WI38 (cell line): ENCODE results near the gene PDIA6.

Experiments used
- H3K4me3 ChIP-seq: 2 replicates; pipeline ENCODE4 v1.5.1; 2011; ENCODE audit warnings: low read depth, mild to moderate bottlenecking, control low read depth, low read length
- TF ChIP-seq, protein P1 (sequence below): IDR thresholded peaks from 2 replicates; pipeline ENCODE4 v1.5.1; 2012; ENCODE audit warnings: low read depth, mild to moderate bottlenecking, control low read depth, low read length

PDIA6 gene

DNA sequence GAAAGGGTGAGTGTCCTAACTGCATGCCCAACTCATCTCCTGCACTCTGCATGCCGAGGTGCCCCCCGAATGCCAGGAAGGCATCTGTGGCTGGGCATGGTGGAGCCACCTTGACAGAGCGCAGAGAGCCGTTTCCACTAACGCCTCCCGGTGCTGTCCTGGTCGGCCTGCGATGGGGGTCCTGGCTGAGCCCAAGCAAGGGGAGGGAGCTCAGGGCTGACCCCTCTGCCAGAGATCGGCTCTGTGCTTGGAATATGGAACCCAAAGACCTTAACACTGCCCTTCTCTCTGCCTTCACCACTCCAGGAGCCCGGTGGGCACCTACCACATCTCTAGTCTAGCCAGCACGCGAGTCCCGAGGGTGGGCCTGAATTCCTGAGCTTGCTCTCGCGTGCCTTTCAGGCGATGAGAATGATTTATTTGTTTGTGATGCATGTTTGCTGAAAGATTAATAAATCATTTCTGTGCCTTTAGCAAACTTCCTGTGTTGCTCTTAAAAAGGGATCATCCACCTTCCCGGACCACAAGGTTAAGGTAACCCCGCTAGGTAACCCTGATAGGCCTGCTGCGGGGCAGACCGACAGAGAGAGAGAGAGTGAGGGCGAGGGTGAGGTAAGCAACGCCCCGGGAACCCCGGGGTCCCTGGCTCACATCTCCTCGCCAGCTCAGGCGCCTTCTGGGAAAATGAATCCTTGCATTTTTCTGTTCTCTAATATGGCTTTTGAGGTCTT is 35.3 kb downstream of the PDIA6 start:
- H3K4me3 ChIP-seq: no peak overlapping the region
- TF ChIP-seq, protein P1, sequence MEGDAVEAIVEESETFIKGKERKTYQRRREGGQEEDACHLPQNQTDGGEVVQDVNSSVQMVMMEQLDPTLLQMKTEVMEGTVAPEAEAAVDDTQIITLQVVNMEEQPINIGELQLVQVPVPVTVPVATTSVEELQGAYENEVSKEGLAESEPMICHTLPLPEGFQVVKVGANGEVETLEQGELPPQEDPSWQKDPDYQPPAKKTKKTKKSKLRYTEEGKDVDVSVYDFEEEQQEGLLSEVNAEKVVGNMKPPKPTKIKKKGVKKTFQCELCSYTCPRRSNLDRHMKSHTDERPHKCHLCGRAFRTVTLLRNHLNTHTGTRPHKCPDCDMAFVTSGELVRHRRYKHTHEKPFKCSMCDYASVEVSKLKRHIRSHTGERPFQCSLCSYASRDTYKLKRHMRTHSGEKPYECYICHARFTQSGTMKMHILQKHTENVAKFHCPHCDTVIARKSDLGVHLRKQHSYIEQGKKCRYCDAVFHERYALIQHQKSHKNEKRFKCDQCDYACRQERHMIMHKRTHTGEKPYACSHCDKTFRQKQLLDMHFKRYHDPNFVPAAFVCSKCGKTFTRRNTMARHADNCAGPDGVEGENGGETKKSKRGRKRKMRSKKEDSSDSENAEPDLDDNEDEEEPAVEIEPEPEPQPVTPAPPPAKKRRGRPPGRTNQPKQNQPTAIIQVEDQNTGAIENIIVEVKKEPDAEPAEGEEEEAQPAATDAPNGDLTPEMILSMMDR: no peak

DNA sequence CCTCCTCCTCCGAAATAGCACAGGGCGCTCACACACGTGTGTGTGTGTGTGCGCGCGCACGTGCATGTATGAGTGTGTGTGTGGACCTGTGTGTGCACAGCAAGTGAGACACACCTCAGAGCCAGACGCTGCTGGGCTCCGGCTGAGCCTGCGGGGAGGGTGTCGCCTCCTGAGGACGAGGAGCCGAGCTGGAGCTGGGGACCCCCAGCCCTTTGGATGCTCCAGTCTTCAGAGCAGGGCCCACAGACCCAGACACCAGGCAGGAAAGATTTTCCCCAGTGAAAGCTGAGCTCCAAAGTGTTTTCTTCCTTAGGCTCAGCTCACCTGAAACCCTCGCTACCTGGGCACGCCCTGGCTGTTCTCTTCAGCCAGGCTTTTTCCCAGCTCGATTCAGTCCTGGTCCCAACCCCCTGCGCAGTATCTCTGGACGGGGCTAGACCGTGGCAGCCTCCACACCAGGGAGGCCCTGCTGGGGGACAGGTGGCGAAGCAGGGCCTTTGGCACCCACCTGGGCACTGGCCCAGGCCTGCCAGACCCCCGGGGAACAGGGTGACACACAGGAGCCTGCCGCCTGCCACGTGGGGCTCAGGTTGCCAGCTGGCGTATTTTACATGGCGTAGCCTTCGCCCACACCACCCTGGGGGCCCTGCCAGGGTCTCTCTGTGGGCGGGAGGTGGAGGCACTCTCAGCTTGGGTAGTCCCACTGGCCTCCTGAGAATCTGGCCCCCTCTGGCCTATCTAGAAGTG is 36.2 kb downstream of the PDIA6 start:
- no peak overlapping the region for H3K4me3 ChIP-seq
- TF ChIP-seq, protein P1: no peak

DNA sequence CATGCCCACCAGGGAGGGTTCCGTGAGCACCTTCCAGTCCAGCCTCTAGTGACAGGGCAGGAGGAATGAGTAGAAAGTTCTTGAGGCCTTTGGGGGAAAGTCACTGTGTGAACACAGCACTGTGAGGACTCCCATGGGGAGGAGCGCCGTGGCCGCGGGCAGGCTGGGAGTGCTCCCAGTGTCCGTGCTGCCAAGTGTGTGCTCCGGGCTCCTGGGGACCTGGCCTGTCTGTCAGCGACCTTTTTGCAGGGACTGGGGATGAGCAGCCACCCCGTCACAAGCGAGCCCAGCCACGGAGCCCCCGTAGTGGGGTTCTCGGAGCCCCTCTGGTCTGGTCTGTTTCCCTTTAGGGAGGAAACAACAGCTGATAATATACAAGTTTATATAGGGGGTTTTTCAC is 36.8 kb downstream of the PDIA6 start:
- H3K4me3 ChIP-seq: no peak overlapping the region
- TF ChIP-seq, protein P1: no peak

DNA sequence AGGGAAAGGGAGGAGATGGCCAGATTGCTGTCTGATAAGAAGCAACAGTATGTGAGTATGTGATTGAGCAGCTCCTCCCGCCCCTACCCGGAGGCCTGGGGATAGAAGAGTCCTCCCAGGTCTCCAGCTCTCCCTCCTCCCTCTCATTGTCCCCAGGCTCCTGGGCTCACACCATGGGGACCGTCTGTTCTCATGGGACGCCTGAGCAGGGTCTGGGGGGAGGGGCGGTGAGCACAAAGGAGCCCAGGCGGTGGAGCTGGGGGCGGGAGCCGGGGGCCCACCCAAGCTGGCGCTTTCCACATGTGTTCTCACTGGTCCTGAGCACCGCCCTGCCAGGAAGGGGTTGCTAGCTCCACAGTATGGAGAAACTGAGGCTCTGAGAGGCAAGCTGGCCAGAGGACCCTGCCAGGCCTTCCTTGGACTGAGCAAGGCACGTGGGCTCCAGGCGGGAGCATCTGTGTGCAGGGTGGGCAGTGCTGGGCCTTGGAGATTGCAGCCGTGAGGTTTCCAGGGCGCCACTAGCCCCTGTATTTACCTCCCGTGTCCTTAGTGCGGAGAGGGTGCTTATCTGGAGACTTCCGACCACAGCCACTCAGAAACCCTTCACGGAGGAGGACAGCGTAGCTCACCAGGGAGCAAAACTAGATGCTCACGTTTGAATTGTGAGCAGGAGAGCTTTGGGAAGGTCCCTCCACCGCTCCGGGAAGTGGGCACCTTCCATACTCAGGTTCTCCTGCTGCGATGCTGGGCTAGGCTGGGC is 37.4 kb downstream of the PDIA6 start:
- no peak overlapping the region for H3K4me3 ChIP-seq
- TF ChIP-seq, protein P1: no peak

DNA sequence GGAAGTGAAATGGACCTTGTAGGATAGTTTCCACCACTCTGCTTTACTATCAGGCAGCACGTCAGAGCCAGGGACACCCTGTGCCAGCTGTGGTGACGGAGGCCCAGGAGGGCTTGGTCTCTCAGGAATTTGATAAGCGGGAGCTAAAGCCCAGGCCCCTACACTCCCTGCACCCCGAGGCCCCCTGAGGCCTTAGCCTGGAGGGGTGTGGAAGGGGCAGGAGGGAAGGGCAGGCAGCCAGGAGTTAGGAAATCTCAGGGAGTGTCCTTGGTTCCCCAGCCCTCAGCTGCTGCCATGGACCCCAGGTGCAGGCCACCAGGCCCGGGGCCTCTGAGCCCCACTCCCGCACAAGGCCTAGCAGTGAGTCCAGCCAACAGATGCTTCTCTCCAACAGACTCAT is 38.2 kb downstream of the PDIA6 start:
- TF ChIP-seq, protein P1: no peak
- no peak overlapping the region for H3K4me3 ChIP-seq

DNA sequence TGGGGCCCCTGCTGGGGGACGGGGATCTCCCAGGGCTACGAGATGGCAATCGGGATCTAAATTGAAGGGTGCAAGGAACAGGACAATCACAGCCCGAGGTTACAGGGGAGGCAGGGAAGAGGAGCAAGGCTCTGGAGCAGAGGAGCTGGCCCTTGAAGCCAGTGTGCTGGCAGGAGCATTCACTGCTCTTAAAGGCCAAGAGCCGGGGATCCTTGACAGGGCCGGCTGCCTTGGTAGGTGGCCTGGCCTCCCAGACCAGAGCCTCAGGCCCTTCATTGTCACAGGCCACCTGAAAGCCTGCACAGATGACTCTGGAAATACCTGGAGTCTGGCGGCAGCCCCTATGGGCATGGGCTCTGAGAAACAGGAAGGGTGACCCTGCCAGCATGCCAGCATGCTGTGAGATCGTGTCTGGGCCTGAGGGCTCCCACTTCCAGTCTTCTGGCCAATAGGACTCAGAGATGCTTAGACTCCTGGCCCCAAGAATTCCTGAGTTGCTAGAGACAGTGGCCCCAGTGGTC is 38.7 kb downstream of the PDIA6 start:
- TF ChIP-seq, protein P1: no peak
- no peak overlapping the region for H3K4me3 ChIP-seq
